IMR-90 (cell line): ENCODE data around the gene KIRREL1. TPM values are rescaled to one million over a fixed set of nuclear protein-coding genes. Genes with fewer than 3 reads are reported as not detected.

Experiments
- ATAC-seq: fragments of 200-7000 bp; cut with Tn5 transposase; 2 replicates; pipeline ENCODE4 v1.9.1; 2020; ENCODE audit warnings: low read depth, mild to moderate bottlenecking, moderate library complexity
- BruUV-seq: library from RNA; stranded (reverse); fragments of 400-500 nt; replicated peaks from 2 replicates; lab custom pipeline; 2021; lab: Mats Ljungman, UMichigan
- CTCF ChIA-PET: fragments of 300-600 bp; formaldehyde crosslinking; extraction: SDS; loops from one replicate; lab custom pipeline; 2021; ENCODE audit warnings: antibody characterized with exemption; lab: Yijun Ruan, JAX
- POLR2A ChIA-PET: fragments of 300-600 bp; sonication (Branson Sonifier 250); formaldehyde crosslinking; loops from one replicate; lab custom pipeline; 2022; ENCODE audit warnings: antibody characterized with exemption; ENCODE audit not compliant: unreplicated experiment; lab: Charles Lee
- DNase-seq: peaks from one replicate; pipeline ENCODE4 v3.0.0; 2013
- H2AFZ ChIP-seq: replicated peaks from 2 replicates; pipeline ENCODE3; 2013; ENCODE audit warnings: low read length, mild to moderate bottlenecking; ENCODE audit not compliant: poor library complexity
- H2AK5ac ChIP-seq: 2 replicates; pipeline ENCODE4 v1.6.1; 2013; ENCODE audit warnings: low read depth, low read length, inconsistent platforms
- H2AK9ac ChIP-seq: replicated peaks from 2 replicates; pipeline ENCODE3; 2013; ENCODE audit warnings: mild to moderate bottlenecking, low read depth, low read length, moderate library complexity; ENCODE audit not compliant: poor library complexity
- H2BK120ac ChIP-seq: 2 replicates; pipeline ENCODE4 v1.6.1; 2013; ENCODE audit warnings: low read depth, low read length, inconsistent platforms
- H2BK15ac ChIP-seq: 3 replicates; pipeline ENCODE4 v1.6.1; 2013; ENCODE audit warnings: low read depth, low read length, inconsistent platforms
- H2BK20ac ChIP-seq: 2 replicates; pipeline ENCODE4 v1.6.1; 2013; ENCODE audit warnings: low read depth, mild to moderate bottlenecking, inconsistent platforms, low read length, moderate library complexity
- H2BK5ac ChIP-seq: 2 replicates; pipeline ENCODE4 v1.6.1; 2013; ENCODE audit warnings: mild to moderate bottlenecking, low read depth, low read length, inconsistent platforms; ENCODE audit not compliant: poor library complexity, severe bottlenecking
- H3K14ac ChIP-seq: replicated peaks from 2 replicates; pipeline ENCODE4 v1.6.1; 2013; ENCODE audit warnings: low read depth, low read length, inconsistent platforms
- H3K18ac ChIP-seq: 2 replicates; pipeline ENCODE4 v1.6.1; 2013; ENCODE audit warnings: low read depth, low read length, control low read depth
- H3K23ac ChIP-seq: 2 replicates; pipeline ENCODE4 v1.6.1; 2013; ENCODE audit warnings: low read depth, low read length, inconsistent platforms
- H3K27ac ChIP-seq: 2 replicates; pipeline ENCODE4 v1.5.1; 2013; ENCODE audit warnings: mild to moderate bottlenecking, control low read depth, low read length; ENCODE audit not compliant: insufficient read depth
- H3K27me3 ChIP-seq: 2 replicates; pipeline ENCODE4 v1.6.1; 2013; ENCODE audit warnings: low read length; ENCODE audit not compliant: control insufficient read depth, insufficient read depth
- H3K36me3 ChIP-seq: 2 replicates; pipeline ENCODE4 v1.6.1; 2013; ENCODE audit warnings: low read length, mixed read lengths; ENCODE audit not compliant: control insufficient read depth, insufficient read depth
- H3K4ac ChIP-seq: 2 replicates; pipeline ENCODE4 v1.6.1; 2013; ENCODE audit warnings: low read depth, low read length, inconsistent platforms
- H3K4me1 ChIP-seq: 2 replicates; pipeline ENCODE4 v1.6.1; 2013; ENCODE audit warnings: low read length, mixed read lengths; ENCODE audit not compliant: control insufficient read depth, insufficient read depth
- H3K4me2 ChIP-seq: 2 replicates; pipeline ENCODE4 v1.6.1; 2013; ENCODE audit warnings: low read depth, mild to moderate bottlenecking, control low read depth, low read length, moderate library complexity
- H3K4me3 ChIP-seq: 2 replicates; pipeline ENCODE4 v1.5.1; 2013; ENCODE audit warnings: low read depth, mild to moderate bottlenecking, control low read depth, low read length, moderate library complexity; ENCODE audit not compliant: insufficient read depth
- H3K56ac ChIP-seq: 2 replicates; pipeline ENCODE4 v1.6.1; 2013; ENCODE audit warnings: low read length, inconsistent platforms; ENCODE audit not compliant: insufficient read depth; ENCODE audit errors: extremely low read depth
- H3K79me1 ChIP-seq, 2 experiments: 2 replicates each; pipeline ENCODE4 v1.6.1; 2013; ENCODE audit warnings: low read length in 2 of 2, inconsistent platforms in 1 of 2, low read depth in 1 of 2
- H3K9ac ChIP-seq: 2 replicates; pipeline ENCODE4 v1.6.1; 2013; ENCODE audit warnings: low read depth, low read length, control low read depth
- H3K9me1 ChIP-seq: 2 replicates; pipeline ENCODE4 v1.6.1; 2013; ENCODE audit warnings: low read length, inconsistent platforms; ENCODE audit not compliant: insufficient read depth
- H3K9me3 ChIP-seq: 2 replicates; pipeline ENCODE4 v1.6.1; 2013; ENCODE audit warnings: low read length; ENCODE audit not compliant: control insufficient read depth, insufficient read depth
- H4K20me1 ChIP-seq: 2 replicates; pipeline ENCODE4 v1.6.1; 2013; ENCODE audit warnings: low read length, inconsistent platforms; ENCODE audit not compliant: insufficient read depth
- H4K5ac ChIP-seq: 2 replicates; pipeline ENCODE4 v1.6.1; 2013; ENCODE audit warnings: mild to moderate bottlenecking, low read depth, low read length, control low read depth
- H4K8ac ChIP-seq, 2 experiments: 2 replicates each; pipeline ENCODE4 v1.6.1; 2013; ENCODE audit warnings: low read depth in 2 of 2, low read length in 2 of 2, control low read depth in 1 of 2, inconsistent platforms in 1 of 2
- H4K91ac ChIP-seq: 2 replicates; pipeline ENCODE4 v1.6.1; 2013; ENCODE audit warnings: low read depth, low read length, inconsistent platforms; ENCODE audit not compliant: insufficient read depth
- BHLHE40 ChIP-seq: fragments of 150-350 bp; IDR thresholded peaks from 2 replicates; pipeline ENCODE4 v1.6.1; 2016; ENCODE audit warnings: mild to moderate bottlenecking, low read depth, low read length
- CEBPB ChIP-seq: IDR thresholded peaks from 2 replicates; pipeline ENCODE4 v1.6.1; 2012; ENCODE audit warnings: low read depth, low read length, improper control_type of control experiment
- FOS ChIP-seq: fragments of 150-350 bp; IDR thresholded peaks from 2 replicates; pipeline ENCODE4 v1.6.1; 2016; ENCODE audit warnings: low read depth, low read length
- POLR2A ChIP-seq: IDR thresholded peaks from 2 replicates; pipeline ENCODE4 v1.6.1; 2012; ENCODE audit warnings: mild to moderate bottlenecking, low read depth, low read length
- RAD21 ChIP-seq: IDR thresholded peaks from 2 replicates; pipeline ENCODE4 v1.6.1; 2012; ENCODE audit warnings: low read length, improper control_type of control experiment
- RCOR1 ChIP-seq: IDR thresholded peaks from 2 replicates; pipeline ENCODE4 v1.6.1; 2012; ENCODE audit warnings: mild to moderate bottlenecking, low read length, improper control_type of control experiment; ENCODE audit not compliant: insufficient replicate concordance
- RFX5 ChIP-seq: IDR thresholded peaks from 2 replicates; pipeline ENCODE4 v1.8.0; 2012; ENCODE audit warnings: low read depth, mild to moderate bottlenecking, low read length, moderate library complexity
- SMC3 ChIP-seq: fragments of 150-350 bp; IDR thresholded peaks from 2 replicates; pipeline ENCODE4 v1.6.1; 2016; ENCODE audit warnings: low read depth, mild to moderate bottlenecking, antibody characterized with exemption, low read length, moderate library complexity
- WGBS, 2 experiments: methylation state at CpG; one replicate each; pipeline versions ENCODE4 v1.1.5 to v1.1.7; 2013; ENCODE audit warnings: missing lambda C conversion rate in 2 of 2; ENCODE audit not compliant: insufficient read length in 1 of 2; ENCODE audit errors: extremely low coverage in 2 of 2; 5-methylcytosine and 5-hydroxymethylcytosine counted together
- dilution Hi-C: fragments of 300-500 bp; cut with HindIII; formaldehyde crosslinking; loops from one replicate; pipeline ENCODE4 v1.14.3; 2018; ENCODE audit warnings: low sequenced_read_pairs; ENCODE audit not compliant: unreplicated experiment
- in situ Hi-C: fragments of 300-500 bp; cut with MboI; formaldehyde crosslinking; loops from 3 replicates; pipeline ENCODE4 v1.14.3; 2019; ENCODE audit warnings: low sequenced_read_pairs, inconsistent platforms, mixed read lengths
- intact Hi-C: fragments of 100-400 bp; cut with micrococcal nuclease; formaldehyde crosslinking; loops from 2 replicates; pipeline ENCODE4 v1.10.0; 2022
- polyA plus RNA-seq, 3 experiments: library from polyadenylated mRNA; depleted of rRNA; stranded (reverse); fragments of >200 nt; gene quantifications; 2 replicates each; pipeline ENCODE4 v1.2.3, GENCODE V29; 2012; ENCODE audit warnings: low replicate concordance in 1 of 3
- total RNA-seq: library from RNA; depleted of rRNA; stranded (reverse); fragments of >200 nt; gene quantifications from 2 replicates; pipeline ENCODE4 v1.2.3, GENCODE V29; 2012
- TF ChIP-seq, protein P1 (sequence below): fragments of 150-350 bp; IDR thresholded peaks from 2 replicates; pipeline ENCODE4 v1.6.1; 2016; ENCODE audit warnings: low read depth, mild to moderate bottlenecking, low read length, moderate library complexity, borderline replicate concordance
- TF ChIP-seq, protein P2 (sequence below): fragments of 150-350 bp; IDR thresholded peaks from 2 replicates; pipeline ENCODE4 v1.6.1; 2017; ENCODE audit warnings: mild to moderate bottlenecking, antibody characterized with exemption, low read length, low read depth

The KIRREL1 gene
- total and polyA plus RNA-seq, 2 of the 4 experiments (the other 2 are of a cell fraction) = 58.1 to 64.7 TPM

DNA sequence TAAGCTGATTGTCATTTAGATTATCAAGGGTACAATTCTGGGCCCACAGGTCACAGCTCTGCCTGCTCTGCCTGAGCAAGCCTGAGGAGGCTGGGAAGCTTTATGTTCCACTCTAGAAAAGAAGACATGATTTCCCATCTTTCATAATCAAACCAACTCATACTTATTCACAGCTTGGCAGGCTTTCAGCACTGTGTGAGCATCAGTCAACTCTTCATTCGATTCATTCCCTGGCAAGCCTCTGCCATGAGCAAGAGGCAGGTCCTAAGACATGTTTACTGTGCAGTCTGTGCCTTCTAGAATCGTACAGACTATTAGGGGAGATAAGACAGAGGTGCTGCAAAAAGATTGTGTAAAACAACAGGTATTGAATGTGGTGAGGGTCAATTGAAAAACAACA, 24.5 kb upstream of the KIRREL1 start:
- ChIA-PET CTCF (interaction anchor here (0.5 to 2.2 kb wide), 16 partner anchors 10 to 176 kb away, joined by 3 to 10 read pairs (median 4); no protein-coding TSS in a partner anchor), POLR2A (no interaction called here)
- no CpG with 5 or more reads among the region's 2 CpGs for WGBS, 2 experiments
- Histone ChIP-seq H4K8ac (peak overlapping the region in 1 of 2 experiments; percentile 58; a peak in 2 of 4 replicates), H3K4me2 (peak overlapping the region; percentile 35), H3K9me1 (peaks cover 14% of the 10 kb centered on the region), H3K79me1 (no peaks in the 10 kb centered on the region), H4K20me1 (peaks cover 4% of the 10 kb centered on the region), H3K23ac (0 out of 2 replicates have a peak overlapping the region, but pooled peaks have one; percentile 33), H2AK5ac (peak overlapping the region; percentile 14), H3K27me3 (peaks cover 1% of the 10 kb centered on the region), H3K4me3 (no peak overlapping the region), H3K14ac (peak overlapping the region; percentile 74), H2AFZ (peak overlapping the region; percentile 85), H3K4ac (peak overlapping the region; percentile 81), H3K18ac (peak overlapping the region; percentile 46; the same call in 1 of the 2 replicates), H3K56ac (0 out of 2 replicates have a peak overlapping the region, but pooled peaks have one; percentile 6), H3K36me3 (no peaks in the 10 kb centered on the region), H2BK5ac (peak overlapping the region; percentile 85), H3K4me1 (peaks cover 15% of the 10 kb centered on the region), H2AK9ac (peak overlapping the region; percentile 18), H3K9ac (no peak overlapping the region), H4K5ac (peak overlapping the region; percentile 37; the same call in 1 of the 2 replicates), H3K9me3 (peaks cover 2% of the 10 kb centered on the region; the same call in 1 of the 2 replicates), H2BK15ac (peak overlapping the region; percentile 21; the same call in 1 of the 3 replicates), H4K91ac (peak overlapping the region; percentile 27; the same call in 1 of the 2 replicates), H2BK20ac (peak overlapping the region; percentile 60), H2BK120ac (peak overlapping the region; percentile 53; the same call in 1 of the 2 replicates), H3K27ac (peak overlapping the region; percentile 46)
- BruUV-seq = no TSS peak
- in situ Hi-C loops = loop anchor here (10.0 kb wide), 2 partner anchors 1036 to 1116 kb away; partner anchors contain the start of gene IFI16
- intact Hi-C loops = loop anchor here (1.0 to 10.0 kb wide), 7 partner anchors 24 to 1032 kb away; partner anchors contain the start of gene KIRREL1
- peak; percentile 74 for TF ChIP-seq CEBPB
- TF ChIP-seq, protein P1, sequence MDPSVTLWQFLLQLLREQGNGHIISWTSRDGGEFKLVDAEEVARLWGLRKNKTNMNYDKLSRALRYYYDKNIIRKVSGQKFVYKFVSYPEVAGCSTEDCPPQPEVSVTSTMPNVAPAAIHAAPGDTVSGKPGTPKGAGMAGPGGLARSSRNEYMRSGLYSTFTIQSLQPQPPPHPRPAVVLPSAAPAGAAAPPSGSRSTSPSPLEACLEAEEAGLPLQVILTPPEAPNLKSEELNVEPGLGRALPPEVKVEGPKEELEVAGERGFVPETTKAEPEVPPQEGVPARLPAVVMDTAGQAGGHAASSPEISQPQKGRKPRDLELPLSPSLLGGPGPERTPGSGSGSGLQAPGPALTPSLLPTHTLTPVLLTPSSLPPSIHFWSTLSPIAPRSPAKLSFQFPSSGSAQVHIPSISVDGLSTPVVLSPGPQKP = no peak
- TF ChIP-seq BHLHE40 = no peak
- TF ChIP-seq RAD21 = no peak
- TF ChIP-seq, protein P2, sequence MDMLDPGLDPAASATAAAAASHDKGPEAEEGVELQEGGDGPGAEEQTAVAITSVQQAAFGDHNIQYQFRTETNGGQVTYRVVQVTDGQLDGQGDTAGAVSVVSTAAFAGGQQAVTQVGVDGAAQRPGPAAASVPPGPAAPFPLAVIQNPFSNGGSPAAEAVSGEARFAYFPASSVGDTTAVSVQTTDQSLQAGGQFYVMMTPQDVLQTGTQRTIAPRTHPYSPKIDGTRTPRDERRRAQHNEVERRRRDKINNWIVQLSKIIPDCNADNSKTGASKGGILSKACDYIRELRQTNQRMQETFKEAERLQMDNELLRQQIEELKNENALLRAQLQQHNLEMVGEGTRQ = no peak
- no peak for TF ChIP-seq RCOR1
- no peak for TF ChIP-seq POLR2A
- TF ChIP-seq FOS = no peak
- TF ChIP-seq SMC3 = peak; percentile 20; the same call in 1 of the 2 replicates
- no peak for TF ChIP-seq RFX5
- ATAC-seq = peak; percentile 71
- dilution Hi-C loops = loop anchor here (25.0 kb wide), 1 partner anchor 168 kb away; a partner anchor contains a TSS
- DNase-seq = peak; percentile 95
